ENCODE data around the gene AKAP3. TPM values are rescaled to one million over a fixed set of nuclear protein-coding genes. Genes with fewer than 3 reads are reported as not detected.

AKAP3 gene
- total and polyA plus RNA-seq, 2 of the 8 experiments (the other 6 are each of a cell fraction or from before 2014, with no cell fraction given) = 0.54 to 1.0 TPM

GRCh38 chr12:4595881-4596280 is 53.0 kb downstream of the AKAP3 start (continued):
- TF ChIP-seq JUN (IDR thresholded peaks at IDR 0.05; ENCODE audit: low read depth, low read length) (no peak), HDAC2 (IDR thresholded peaks at IDR 0.05; ENCODE audit: borderline replicate concordance in 1 of 2, low read depth in 2 of 2, low read length in 2 of 2) (no peak)
